Activated T-helper 1 cell treated with anti-CD3 and anti-CD28 coated beads, Interleukin-12 subunit alpha, Interleukin-12 subunit beta, Interleukin-2, Interleukin-4 antibody, amounts not matched to agents 30 ng/mL and 10 ng/mL and 1 ng/mL, durations not matched to agents 14 hours and 24 hours and 36 hours (primary cell): ENCODE data around the gene JAZF1. TPM values are rescaled to one million over a fixed set of nuclear protein-coding genes. Genes with fewer than 3 reads are reported as not detected.

Experiments
- DNase-seq: peaks from one replicate; pipeline ENCODE4 v3.0.0; 2021; ENCODE audit warnings: low spot score
- H3K27ac Mint-ChIP-seq: one replicate; pipeline ENCODE4 v1.8.0; 2021; ENCODE audit warnings: mild to moderate bottlenecking, mixed read lengths
- H3K27me3 Mint-ChIP-seq: one replicate; pipeline ENCODE4 v1.8.0; 2022; ENCODE audit warnings: mild to moderate bottlenecking, moderate library complexity, mixed read lengths; ENCODE audit not compliant: insufficient read depth
- H3K36me3 Mint-ChIP-seq: one replicate; pipeline ENCODE4 v1.8.0; 2021; ENCODE audit warnings: low read depth, mixed read lengths
- H3K4me1 Mint-ChIP-seq: one replicate; pipeline ENCODE4 v1.8.0; 2021; ENCODE audit warnings: low read depth, mixed read lengths
- H3K4me3 Mint-ChIP-seq: one replicate; pipeline ENCODE4 v1.8.0; 2021; ENCODE audit warnings: mild to moderate bottlenecking, moderate library complexity, mixed read lengths
- H3K9me3 Mint-ChIP-seq: one replicate; pipeline ENCODE4 v1.8.0; 2021; ENCODE audit warnings: mixed read lengths
- intact Hi-C: fragments of 100-400 bp; cut with micrococcal nuclease; formaldehyde crosslinking; loops from one replicate; pipeline ENCODE4 v1.15.1; 2024
- total RNA-seq: library from RNA; stranded (reverse); gene quantifications from 2 replicates; pipeline ENCODE4 v1.2.3, GENCODE V29; 2022

Gene JAZF1
- total RNA-seq, 1 donor from 2014 or later = 9.8 TPM

DNA sequence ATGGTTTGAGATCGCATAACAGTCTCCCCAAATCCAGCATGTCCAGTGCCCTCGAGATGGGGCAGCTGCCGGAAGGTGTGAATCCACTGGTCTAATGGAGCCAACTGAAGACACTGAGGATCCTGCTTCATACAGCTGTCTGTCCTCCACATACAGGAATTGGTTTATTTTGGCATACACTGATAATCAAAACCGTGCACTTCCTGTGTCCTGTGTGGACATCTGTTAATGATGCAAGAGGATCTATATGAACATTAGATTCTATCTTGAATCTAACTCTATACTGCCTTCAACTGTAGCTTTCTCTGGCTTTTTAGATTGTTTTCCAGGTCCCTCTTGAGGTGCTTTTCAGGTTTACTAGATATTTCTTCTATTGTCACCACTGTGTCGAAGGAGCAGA lies 3.0 kb upstream of the JAZF1 start:
- Mint-ChIP-seq H3K36me3 (no peaks in the 10 kb centered on the region), H3K9me3 (no peaks in the 10 kb centered on the region), H3K27ac (no peak overlapping the region), H3K4me3 (no peak overlapping the region), H3K27me3 (peaks cover 44% of the 10 kb centered on the region), H3K4me1 (peaks cover 12% of the 10 kb centered on the region)
- no peak for DNase-seq
- intact Hi-C loops = no loop called here

DNA sequence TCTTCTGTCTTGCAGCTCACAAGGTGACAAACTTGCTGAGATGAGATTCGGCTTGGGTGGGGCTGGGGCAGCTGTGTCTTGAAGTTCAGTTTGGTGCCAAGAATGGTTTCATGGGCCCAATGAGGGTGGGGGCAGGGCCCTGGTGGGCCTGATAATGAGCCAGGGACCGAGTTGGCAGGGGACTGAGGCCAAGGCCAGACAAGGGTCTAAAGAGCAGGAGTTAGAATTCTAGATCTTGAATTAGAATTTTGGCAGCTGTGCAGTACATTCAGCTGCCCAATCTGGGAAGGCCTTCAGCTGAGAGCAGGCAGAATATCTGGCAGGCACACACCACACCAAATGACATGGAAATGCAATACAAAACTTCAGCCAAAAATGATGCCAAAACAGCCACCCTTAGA lies 1.5 kb upstream of the JAZF1 start:
- Mint-ChIP-seq H3K36me3 (no peaks in the 10 kb centered on the region), H3K9me3 (no peaks in the 10 kb centered on the region), H3K4me3 (peak overlapping the region; percentile 8), H3K27me3 (peaks cover 40% of the 10 kb centered on the region), H3K4me1 (peaks cover 16% of the 10 kb centered on the region), H3K27ac (no peak overlapping the region)
- intact Hi-C loops = no loop called here
- no peak for DNase-seq

DNA sequence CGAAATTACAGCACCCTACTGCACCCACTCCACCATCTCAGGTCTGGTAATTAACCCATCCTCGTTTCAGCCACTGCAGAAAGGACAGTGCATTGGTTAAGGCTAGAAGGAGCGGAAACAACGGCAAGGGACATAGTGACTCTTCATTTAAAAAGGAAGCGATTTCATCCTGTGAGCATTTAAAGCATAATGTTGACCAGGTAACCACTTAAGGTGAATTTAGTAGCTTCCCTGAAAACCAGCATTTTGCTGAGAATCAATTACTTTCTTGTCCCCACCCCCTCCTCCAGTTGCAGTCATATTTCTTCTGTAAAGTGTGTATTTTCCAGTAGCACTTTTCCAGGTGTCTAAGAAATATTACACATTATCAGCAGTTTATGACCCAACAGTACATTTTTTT lies 821 bp upstream of the JAZF1 start:
- intact Hi-C loops = no loop called here
- peaks cover 19% of the 10 kb centered on the region for H3K4me1 Mint-ChIP-seq
- H3K27ac Mint-ChIP-seq = no peak overlapping the region
- H3K9me3 Mint-ChIP-seq = no peaks in the 10 kb centered on the region
- DNase-seq = no peak
- peak overlapping the region; percentile 90 for H3K4me3 Mint-ChIP-seq
- no peaks in the 10 kb centered on the region for H3K36me3 Mint-ChIP-seq
- peaks cover 40% of the 10 kb centered on the region for H3K27me3 Mint-ChIP-seq

DNA sequence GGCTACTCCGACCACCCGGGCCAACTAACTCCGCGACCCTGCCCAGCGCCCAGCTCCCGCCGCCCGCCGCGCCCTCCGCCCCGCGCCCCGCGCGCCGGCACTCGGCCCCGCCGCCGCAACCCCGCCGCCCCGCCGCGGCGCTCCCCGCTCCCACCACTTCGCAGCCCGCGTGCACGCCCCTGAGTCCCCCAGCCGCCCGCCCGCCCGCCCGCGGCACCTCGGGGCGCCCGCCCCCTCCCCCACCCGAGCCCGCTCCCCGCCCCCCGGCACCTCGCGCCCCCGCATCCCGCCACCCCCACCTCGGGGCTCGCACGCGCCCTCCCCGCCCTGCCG lies 598 bp downstream of the JAZF1 start:
- Mint-ChIP-seq H3K36me3 (no peaks in the 10 kb centered on the region), H3K9me3 (no peaks in the 10 kb centered on the region), H3K27me3 (peaks cover 38% of the 10 kb centered on the region), H3K27ac (no peak overlapping the region), H3K4me1 (peaks cover 19% of the 10 kb centered on the region), H3K4me3 (no peak overlapping the region)
- intact Hi-C loops = no loop called here
- DNase-seq = no peak

DNA sequence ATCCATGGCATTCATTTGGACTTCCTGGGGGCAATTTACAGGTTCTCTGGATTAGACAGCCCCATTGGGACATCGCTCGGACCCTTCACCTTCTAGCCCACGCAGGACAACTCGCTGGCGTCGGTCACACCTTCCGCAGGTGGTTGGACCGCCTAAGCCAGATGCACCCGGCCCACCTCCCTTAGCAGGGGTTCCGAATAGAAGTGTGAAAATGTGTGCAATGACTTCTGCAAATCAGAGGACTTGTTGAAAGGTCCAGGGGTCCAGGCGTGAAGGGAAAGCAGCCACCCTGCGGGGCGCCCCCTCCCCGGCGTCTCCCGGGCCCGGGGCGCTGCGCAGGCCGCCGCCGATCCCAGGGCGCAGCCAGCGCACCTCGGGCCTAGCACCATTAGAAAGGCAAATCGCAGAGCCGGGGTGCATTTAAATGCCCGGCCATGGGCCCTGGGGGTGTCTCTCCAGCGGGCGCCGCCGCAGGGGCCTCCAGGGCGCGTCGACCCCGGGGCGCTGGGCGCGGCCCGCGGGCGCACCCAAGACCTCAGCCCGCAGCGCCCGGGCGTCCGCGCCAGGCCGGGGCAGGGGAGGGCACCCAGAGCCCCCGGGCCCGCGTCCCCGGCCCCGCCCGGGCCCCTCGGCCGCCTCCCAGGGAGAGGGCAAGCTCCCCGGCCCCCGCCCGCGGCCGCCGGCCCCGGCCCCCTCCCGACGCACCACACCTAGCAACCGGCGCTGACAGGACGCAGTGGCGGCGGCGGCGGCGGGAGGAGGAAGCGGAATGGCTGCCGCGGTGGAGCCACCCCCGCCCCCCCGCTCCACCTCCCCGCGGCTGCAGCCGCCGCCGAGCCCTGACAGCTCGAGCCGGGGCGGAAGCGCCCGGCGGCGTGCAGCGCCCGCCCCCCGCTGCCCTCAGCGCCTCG lies 1.2 kb downstream of the JAZF1 start:
- intact Hi-C loops = loop anchor here (1.0 to 10.0 kb wide), 4 partner anchors 27 to 1315 kb away; partner anchors contain the start of gene SKAP2
- H3K27ac Mint-ChIP-seq = peak overlapping the region; percentile 62
- peak; percentile 57 for DNase-seq
- no peaks in the 10 kb centered on the region for H3K9me3 Mint-ChIP-seq
- peaks cover 23% of the 10 kb centered on the region for H3K4me1 Mint-ChIP-seq
- no peaks in the 10 kb centered on the region for H3K36me3 Mint-ChIP-seq
- peaks cover 31% of the 10 kb centered on the region for H3K27me3 Mint-ChIP-seq
- peak overlapping the region; percentile 82 for H3K4me3 Mint-ChIP-seq

DNA sequence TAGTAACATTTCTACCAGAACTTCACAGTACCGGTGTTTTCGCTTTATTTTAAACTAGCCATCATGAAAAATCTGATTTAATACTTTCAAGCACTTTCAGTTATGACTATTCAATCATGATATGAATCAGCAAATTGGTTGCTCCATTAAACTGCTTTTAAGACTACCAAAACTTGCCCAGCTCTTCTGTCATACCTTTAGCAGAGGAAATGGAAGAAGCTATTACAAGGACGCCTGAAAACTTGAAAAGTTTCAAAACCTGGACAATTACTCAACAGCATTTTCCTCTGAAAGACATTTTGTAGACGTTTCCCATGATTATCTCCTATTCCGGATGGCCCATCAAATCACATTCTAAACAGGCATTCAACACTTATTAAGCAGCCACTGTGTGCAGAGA lies 2.0 kb downstream of the JAZF1 start:
- Mint-ChIP-seq H3K4me1 (peaks cover 30% of the 10 kb centered on the region), H3K27me3 (peaks cover 25% of the 10 kb centered on the region), H3K36me3 (no peaks in the 10 kb centered on the region), H3K27ac (peak overlapping the region; percentile 62), H3K4me3 (peak overlapping the region; percentile 82), H3K9me3 (no peaks in the 10 kb centered on the region)
- DNase-seq = no peak
- intact Hi-C loops = loop anchor here (2.0 to 10.0 kb wide), 3 partner anchors 60 to 1314 kb away; partner anchors contain the start of gene SKAP2

DNA sequence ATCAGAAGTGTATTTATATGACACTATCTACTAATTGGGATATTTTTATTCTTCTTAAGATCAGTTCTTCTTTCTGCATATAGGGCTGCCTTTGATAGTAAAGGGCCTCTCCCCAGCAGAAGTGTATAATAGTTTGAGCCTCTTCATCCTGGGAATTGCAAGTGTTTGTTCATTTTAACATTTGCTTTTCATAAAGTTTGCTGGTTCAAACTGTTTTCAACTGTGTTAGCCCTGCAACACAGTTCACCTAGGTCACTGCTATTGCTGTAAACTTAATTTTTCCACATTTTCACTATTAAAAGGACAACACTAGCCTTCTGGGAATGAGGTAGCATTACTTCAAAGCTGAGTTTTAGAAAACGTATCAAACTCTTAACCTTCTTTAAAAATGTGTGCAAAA lies 2.8 kb downstream of the JAZF1 start:
- Mint-ChIP-seq H3K4me3 (no peak overlapping the region), H3K9me3 (no peaks in the 10 kb centered on the region)
- intact Hi-C loops = loop anchor here (2.0 to 10.0 kb wide), 4 partner anchors 29 to 1313 kb away; partner anchors contain the start of gene SKAP2

DNA sequence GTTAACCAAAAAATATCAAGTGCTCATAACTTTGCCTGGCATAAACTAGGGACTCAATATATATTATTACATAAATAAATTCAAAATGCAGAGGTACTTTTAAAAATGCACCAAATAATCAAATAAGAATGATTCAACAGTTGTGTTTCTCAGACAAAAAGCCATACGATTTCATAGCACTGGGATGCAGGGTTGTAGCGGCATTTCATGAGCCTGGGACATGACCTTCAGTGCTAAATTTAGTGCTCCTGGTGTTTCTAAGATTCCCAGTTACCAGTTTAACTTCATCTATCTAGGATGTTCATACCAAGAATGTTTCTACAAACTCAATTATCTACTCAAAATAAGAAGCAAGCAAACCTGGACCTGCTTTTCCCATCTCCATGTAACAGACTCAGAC lies 4.0 kb downstream of the JAZF1 start:
- H3K4me3 Mint-ChIP-seq = no peak overlapping the region
- intact Hi-C loops = loop anchor here (2.0 to 10.0 kb wide), 2 partner anchors 30 to 1312 kb away; partner anchors contain the start of gene SKAP2
- H3K9me3 Mint-ChIP-seq = no peaks in the 10 kb centered on the region
- no peak overlapping the region for H3K27ac Mint-ChIP-seq
- DNase-seq = no peak
- H3K36me3 Mint-ChIP-seq = no peaks in the 10 kb centered on the region
- H3K4me1 Mint-ChIP-seq = peaks cover 30% of the 10 kb centered on the region
- peaks cover 8% of the 10 kb centered on the region for H3K27me3 Mint-ChIP-seq

More for the DNA sequence above, 2.8 kb downstream of the JAZF1 start:
- Mint-ChIP-seq H3K4me1 (peaks cover 30% of the 10 kb centered on the region), H3K27ac (no peak overlapping the region), H3K36me3 (no peaks in the 10 kb centered on the region), H3K27me3 (peaks cover 18% of the 10 kb centered on the region)
- DNase-seq = no peak

DNA sequence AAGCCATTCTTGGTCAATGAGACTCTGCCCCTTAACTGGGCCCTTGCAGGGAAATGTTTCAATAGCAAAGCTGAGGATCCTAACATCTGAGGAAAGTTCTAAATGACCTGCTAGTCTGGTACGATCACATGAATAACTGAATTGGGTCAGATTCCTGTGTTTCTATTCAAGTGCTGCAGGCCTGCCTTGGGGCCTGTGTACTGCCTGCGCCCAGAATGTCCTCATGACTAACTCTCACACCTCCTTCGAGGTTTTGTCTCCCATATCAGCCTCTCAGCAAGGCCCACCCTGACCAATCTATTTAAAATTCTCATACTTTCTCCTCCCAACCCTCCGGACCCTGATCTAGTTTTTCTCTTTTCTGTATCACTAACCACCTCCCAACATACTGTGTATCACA lies 4.4 kb downstream of the JAZF1 start:
- no peaks in the 10 kb centered on the region for H3K36me3 Mint-ChIP-seq
- no peak overlapping the region for H3K27ac Mint-ChIP-seq
- DNase-seq = no peak
- intact Hi-C loops = loop anchor here (2.0 to 10.0 kb wide), 2 partner anchors 31 to 1311 kb away; partner anchors contain the start of gene SKAP2
- peaks cover 28% of the 10 kb centered on the region for H3K4me1 Mint-ChIP-seq
- no peaks in the 10 kb centered on the region for H3K9me3 Mint-ChIP-seq
- peaks cover 8% of the 10 kb centered on the region for H3K27me3 Mint-ChIP-seq
- no peak overlapping the region for H3K4me3 Mint-ChIP-seq

DNA sequence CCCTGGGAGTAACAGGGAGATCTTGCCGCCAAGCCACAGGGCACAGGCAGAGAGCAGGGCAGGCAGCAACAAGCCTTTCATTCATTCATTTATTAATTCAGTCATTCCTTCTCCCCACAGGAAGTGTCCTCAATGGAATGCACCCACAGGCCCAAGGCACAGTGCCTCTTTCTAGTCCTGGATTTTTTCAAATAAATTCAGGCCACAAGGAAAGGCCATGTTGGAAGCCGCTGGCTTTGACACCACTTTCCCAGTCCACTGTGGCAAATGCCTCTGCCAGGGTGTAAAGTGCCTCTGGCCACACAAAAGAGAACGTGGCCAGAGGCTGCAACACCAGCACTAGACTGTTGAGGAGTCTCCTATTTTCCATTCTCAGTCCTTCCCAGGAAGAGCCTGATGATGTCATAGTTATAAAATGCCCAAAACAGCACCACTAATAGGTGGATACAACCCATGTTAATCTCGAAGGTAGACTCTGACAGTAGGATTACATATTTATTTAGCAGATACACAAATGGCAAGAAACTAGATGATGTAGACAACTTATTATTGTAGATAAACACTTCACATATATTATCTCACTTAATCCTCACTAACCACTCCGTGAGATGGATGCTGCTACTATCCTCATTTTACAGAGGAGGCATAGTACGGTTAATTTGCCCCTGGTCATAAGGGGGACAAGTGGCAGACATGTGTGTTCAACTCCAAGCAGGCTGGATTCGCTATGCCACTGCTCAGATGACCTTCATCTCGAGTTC lies 5.5 kb downstream of the JAZF1 start:
- peak overlapping the region; percentile 40 for H3K27ac Mint-ChIP-seq
- H3K27me3 Mint-ChIP-seq = peaks cover 4% of the 10 kb centered on the region
- intact Hi-C loops = loop anchor here (1.0 to 10.0 kb wide), 2 partner anchors 20 to 1310 kb away; partner anchors contain the start of gene SKAP2

DNA sequence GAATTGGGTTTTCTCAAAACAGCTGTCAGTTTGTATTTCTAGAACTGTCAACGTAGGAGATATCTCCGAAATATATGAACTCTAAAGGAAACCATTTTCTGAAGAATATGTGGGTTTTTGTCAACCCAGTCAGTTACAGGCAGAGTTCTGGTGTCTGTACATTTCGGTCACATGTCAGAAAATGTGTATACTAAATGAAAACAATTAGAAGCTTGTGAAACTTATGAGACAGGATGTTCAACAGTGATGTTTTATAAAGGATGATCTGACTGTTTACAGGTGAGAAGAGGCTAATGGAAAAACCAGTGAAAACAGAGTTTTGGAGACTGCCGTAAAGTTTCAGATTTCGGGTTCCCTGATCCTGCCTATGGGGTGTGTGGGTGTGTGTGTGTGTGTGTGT lies 6.2 kb downstream of the JAZF1 start:
- H3K4me3 Mint-ChIP-seq = peak overlapping the region; percentile 11
- peaks cover 4% of the 10 kb centered on the region for H3K27me3 Mint-ChIP-seq
- DNase-seq = no peak
- no peaks in the 10 kb centered on the region for H3K9me3 Mint-ChIP-seq
- no peaks in the 10 kb centered on the region for H3K36me3 Mint-ChIP-seq
- intact Hi-C loops = loop anchor here (1.0 to 10.0 kb wide), 2 partner anchors 19 to 1310 kb away; partner anchors contain the start of gene SKAP2
- H3K27ac Mint-ChIP-seq = peak overlapping the region; percentile 40
- H3K4me1 Mint-ChIP-seq = peaks cover 23% of the 10 kb centered on the region

More for the DNA sequence above, 5.5 kb downstream of the JAZF1 start:
- Mint-ChIP-seq H3K9me3 (no peaks in the 10 kb centered on the region), H3K36me3 (no peaks in the 10 kb centered on the region), H3K4me3 (no peak overlapping the region), H3K4me1 (peaks cover 23% of the 10 kb centered on the region)
- DNase-seq = no peak

DNA sequence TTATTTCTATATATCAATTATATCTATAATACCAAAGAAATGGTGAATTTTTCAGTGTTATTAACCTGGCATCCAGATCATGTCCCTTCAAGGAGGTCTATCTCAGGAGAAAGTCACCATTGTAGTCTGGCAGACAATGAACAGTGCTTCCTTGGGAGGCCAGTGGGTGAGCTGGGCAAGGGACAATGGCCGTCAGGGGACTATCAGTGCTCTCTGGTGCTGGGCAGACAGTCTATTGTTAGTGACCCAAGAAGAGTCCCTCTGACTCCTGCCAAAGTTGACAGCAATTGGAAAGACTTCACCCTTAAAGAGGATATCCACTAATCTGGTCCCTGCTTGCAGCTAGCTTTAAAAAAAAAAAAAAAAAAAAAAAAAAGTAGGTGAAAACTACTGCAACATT lies 7.1 kb downstream of the JAZF1 start:
- intact Hi-C loops = loop anchor here (10.0 kb wide), 1 partner anchor 1309 kb away; the partner anchor contains the start of gene SKAP2
- DNase-seq = no peak
- Mint-ChIP-seq H3K36me3 (peaks cover 4% of the 10 kb centered on the region), H3K4me3 (no peak overlapping the region), H3K9me3 (no peaks in the 10 kb centered on the region), H3K4me1 (peaks cover 27% of the 10 kb centered on the region), H3K27me3 (peaks cover under 1% of the 10 kb centered on the region), H3K27ac (no peak overlapping the region)
